BLaER1 treated with 17β-estradiol and CSF1 and Interleukin-3, amounts not matched to agents 10 nM and 100 nM (cell line): ENCODE data around the gene SEMA6A.
A peak's percentile ranks its signal among the peaks of the same experiment; 100 is the strongest.

Experiments
- H3K27ac ChIP-seq, 11 experiments: shearing (Covaris generic); formaldehyde crosslinking; 2 replicates each; pipeline ENCODE4 v1.8.1; 2022
- H3K27me3 ChIP-seq, 11 experiments: shearing (Covaris generic); formaldehyde crosslinking; 2 replicates each; pipeline ENCODE4 v1.8.1; 2022
- H3K36me3 ChIP-seq, 11 experiments: shearing (Covaris generic); formaldehyde crosslinking; 2 replicates each; pipeline ENCODE4 v1.8.1; 2022
- H3K4me1 ChIP-seq, 10 experiments: shearing (Covaris generic); formaldehyde crosslinking; 2 replicates each; pipeline ENCODE4 v1.8.1; 2022
- H3K4me2 ChIP-seq, 11 experiments: shearing (Covaris generic); formaldehyde crosslinking; 2 replicates each; pipeline ENCODE4 v1.8.1; 2022
- H3K4me3 ChIP-seq, 10 experiments: shearing (Covaris generic); formaldehyde crosslinking; 2 replicates each; pipeline ENCODE4 v1.8.1; 2022
- H3K9ac ChIP-seq, 11 experiments: shearing (Covaris generic); formaldehyde crosslinking; 2 replicates each; pipeline ENCODE4 v1.8.1; 2022
- H3K9me3 ChIP-seq, 11 experiments: shearing (Covaris generic); formaldehyde crosslinking; replicated peaks in 1 of 11; 2 replicates each; pipeline ENCODE4 v1.8.1; 2022
- H4K20me1 ChIP-seq, 11 experiments: shearing (Covaris generic); formaldehyde crosslinking; 2 replicates each; pipeline ENCODE4 v1.8.1; 2022
- Cebpa-rat ChIP-seq, 11 experiments: shearing (Covaris generic); IDR thresholded peaks; 2 replicates each; pipeline ENCODE4 v1.8.1; 2022

SEMA6A gene

DNA sequence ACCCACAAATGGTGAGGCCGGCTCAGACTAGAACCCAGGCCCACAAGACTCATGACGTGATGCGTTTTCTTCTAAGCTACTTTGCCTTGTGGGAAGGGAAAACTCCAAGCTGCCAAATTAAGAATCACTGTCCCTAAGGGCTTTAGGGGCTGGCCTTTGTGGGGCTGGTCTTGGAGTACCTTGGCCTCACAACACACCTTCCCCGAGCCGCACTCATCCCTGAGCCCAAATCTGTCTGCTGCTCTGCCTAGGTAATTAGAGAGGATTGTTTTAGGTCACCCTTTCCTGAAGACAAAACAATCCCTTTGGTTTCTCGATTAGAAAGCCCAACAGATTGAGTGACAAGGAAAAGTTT is 137.3 kb downstream of the SEMA6A start:
- Histone ChIP-seq H4K20me1 (no peaks in the 10 kb centered on the region), H3K27ac (peak overlapping the region in 2 of 11 experiments; percentile 74 to 77; a peak in 3 of 22 replicates), H3K4me3 (no peak overlapping the region), H3K4me1 (peaks cover 7 to 65% (median 47%) of the 10 kb centered on the region in 10 experiments; a peak in 18 of 20 replicates), H3K4me2 (peak overlapping the region in 7 of 11 experiments; percentile 10 to 92 (median 20); a peak in 9 of 22 replicates), H3K36me3 (peaks cover 0 to 12% (median 7%) of the 10 kb centered on the region in 11 experiments; a peak in 6 of 22 replicates), H3K9ac (no peak overlapping the region), H3K9me3 (peaks cover 0 to 27% (median 10%) of the 10 kb centered on the region in 11 experiments; a peak in 12 of 22 replicates), H3K27me3 (no peaks in the 10 kb centered on the region)
- TF ChIP-seq Cebpa-rat (IDR thresholded peaks at IDR 0.05): no peak

DNA sequence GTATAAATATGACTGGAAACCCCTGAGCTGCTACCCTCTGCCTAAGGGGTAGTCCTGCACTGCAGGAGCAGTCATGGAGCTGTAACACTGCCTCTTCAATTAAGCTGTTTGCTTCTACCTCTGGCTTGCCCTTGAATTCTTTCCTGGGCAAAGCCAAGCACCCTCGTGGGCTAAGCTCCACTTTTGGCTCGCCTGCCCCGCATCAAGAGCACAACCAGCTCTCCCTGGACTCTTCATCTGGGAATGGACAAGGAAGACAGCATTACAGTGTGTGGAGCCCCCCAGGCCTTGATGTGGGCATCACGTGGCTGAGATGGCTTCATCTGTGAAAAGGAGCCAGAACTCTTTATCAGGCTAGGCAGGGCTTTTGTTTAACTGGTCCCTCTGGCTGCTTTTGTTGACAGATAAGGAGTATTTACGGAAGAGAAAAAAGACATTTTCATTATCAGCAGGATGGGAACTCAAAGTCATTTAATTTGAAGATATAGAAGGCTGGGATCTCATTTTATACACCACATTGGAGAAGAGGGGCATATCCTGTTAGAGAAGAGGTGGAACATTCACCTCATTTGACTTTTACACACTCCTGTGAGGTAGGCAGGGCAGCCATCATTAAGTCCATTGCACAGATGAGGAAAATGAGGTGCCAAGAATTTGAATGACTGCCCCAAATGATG is 137.8 kb downstream of the SEMA6A start:
- H3K36me3 ChIP-seq: peaks cover 0 to 12% (median 7%) of the 10 kb centered on the region in 11 experiments; a peak in 6 of 22 replicates
- peaks cover 7 to 60% (median 47%) of the 10 kb centered on the region in 10 experiments; a peak in 18 of 20 replicates for H3K4me1 ChIP-seq
- TF ChIP-seq Cebpa-rat (IDR thresholded peaks at IDR 0.05): no peak
- peak overlapping the region in 7 of 11 experiments; percentile 10 to 92 (median 20); a peak in 9 of 22 replicates for H3K4me2 ChIP-seq
- H3K4me3 ChIP-seq: no peak overlapping the region
- H3K27me3 ChIP-seq: no peaks in the 10 kb centered on the region
- peak overlapping the region in 3 of 11 experiments; percentile 20 to 77 (median 41); a peak in 3 of 22 replicates for H3K27ac ChIP-seq
- H3K9me3 ChIP-seq: peaks cover 0 to 27% (median 10%) of the 10 kb centered on the region in 11 experiments; a peak in 12 of 22 replicates
- H3K9ac ChIP-seq: no peak overlapping the region
- no peaks in the 10 kb centered on the region for H4K20me1 ChIP-seq

GRCh38 chr5:116428966-116429365 is 145.7 kb downstream of the SEMA6A start:
- no peak for TF ChIP-seq Cebpa-rat (IDR thresholded peaks at IDR 0.05)

DNA sequence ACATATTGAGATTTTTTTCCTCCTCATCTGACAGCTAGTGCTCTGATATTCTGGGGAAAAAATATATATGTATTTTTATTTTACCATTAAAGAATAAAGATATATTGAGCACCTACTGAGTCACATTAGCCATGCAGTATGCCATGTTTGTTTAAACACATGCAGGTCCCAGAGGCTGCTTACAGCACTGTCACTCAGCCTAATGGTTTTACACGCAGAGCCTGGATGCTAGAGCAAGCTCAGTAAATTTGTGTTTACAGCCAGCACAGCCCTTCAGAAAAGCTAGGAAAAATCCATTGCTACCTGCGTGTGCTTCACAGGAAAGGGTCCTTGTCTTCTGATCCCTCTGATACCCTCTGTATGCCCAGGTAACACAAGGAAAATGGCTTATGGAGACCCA is 146.2 kb downstream of the SEMA6A start:
- no peak overlapping the region for H3K4me2 ChIP-seq
- H3K27ac ChIP-seq: no peak overlapping the region
- H3K27me3 ChIP-seq: no peaks in the 10 kb centered on the region
- TF ChIP-seq Cebpa-rat (IDR thresholded peaks at IDR 0.05): no peak
- H3K4me1 ChIP-seq: no peaks in the 10 kb centered on the region
- no peak overlapping the region for H3K4me3 ChIP-seq
- H3K9ac ChIP-seq: no peak overlapping the region
- H4K20me1 ChIP-seq: no peaks in the 10 kb centered on the region
- H3K36me3 ChIP-seq: peaks cover 0 to 8% (median 0%) of the 10 kb centered on the region in 11 experiments; a peak in 1 of 22 replicates
- H3K9me3 ChIP-seq: peaks cover 0 to 4% (median 0%) of the 10 kb centered on the region in 11 experiments; a peak in 1 of 22 replicates

More at GRCh38 chr5:116428966-116429365, 145.7 kb downstream of the SEMA6A start:
- no peaks in the 10 kb centered on the region for H3K27me3 ChIP-seq
- H3K27ac ChIP-seq: no peak overlapping the region
- H3K36me3 ChIP-seq: peaks cover 0 to 8% (median 0%) of the 10 kb centered on the region in 11 experiments; a peak in 1 of 22 replicates
- H3K4me3 ChIP-seq: no peak overlapping the region
- no peaks in the 10 kb centered on the region for H4K20me1 ChIP-seq
- no peak overlapping the region for H3K4me2 ChIP-seq
- no peak overlapping the region for H3K9ac ChIP-seq
- no peaks in the 10 kb centered on the region for H3K4me1 ChIP-seq
- H3K9me3 ChIP-seq: peaks cover 0 to 4% (median under 1%) of the 10 kb centered on the region in 11 experiments; a peak in 3 of 22 replicates

DNA sequence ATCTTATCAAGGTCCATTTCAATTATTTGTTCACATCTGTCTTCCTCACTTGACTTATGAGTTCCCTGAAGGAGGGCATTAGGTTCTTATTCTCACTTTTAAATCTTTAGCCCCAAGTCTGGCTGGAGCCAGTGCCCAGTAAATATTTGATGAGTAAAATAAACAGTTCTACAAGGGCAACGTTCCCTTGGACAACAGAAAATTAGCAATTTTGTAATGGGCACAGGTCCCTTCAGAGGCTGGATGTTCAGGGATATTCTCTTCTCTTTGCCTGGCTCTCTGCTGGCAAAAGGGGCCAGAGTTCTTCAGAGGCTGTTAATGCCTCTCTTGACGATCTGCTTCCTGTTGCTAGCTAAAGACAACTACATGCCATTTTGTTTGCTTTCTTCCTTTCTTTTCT is 149.7 kb downstream of the SEMA6A start:
- peaks cover 0 to 15% (median 0%) of the 10 kb centered on the region in 11 experiments; a peak in 5 of 22 replicates for H3K36me3 ChIP-seq

DNA sequence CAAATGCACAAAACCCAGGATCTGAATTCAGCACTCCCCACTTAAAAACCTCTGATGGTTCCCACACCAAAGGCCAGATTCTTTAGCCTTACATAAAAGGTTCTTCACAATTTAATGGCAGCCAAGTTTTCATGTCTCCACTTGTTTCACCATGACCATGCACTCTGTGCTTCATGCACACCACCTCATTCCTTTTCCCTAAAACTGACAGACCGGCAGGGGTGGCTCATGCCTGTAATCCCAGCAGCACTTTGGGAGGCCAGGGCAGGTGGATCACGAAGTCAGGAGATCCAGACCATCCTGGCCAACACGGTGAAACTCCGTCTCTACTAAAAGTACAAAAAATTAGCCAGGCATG is 150.4 kb downstream of the SEMA6A start:
- Histone ChIP-seq H3K27me3 (no peaks in the 10 kb centered on the region), H3K4me1 (peaks cover 0 to 18% (median 13%) of the 10 kb centered on the region in 10 experiments; a peak in 13 of 20 replicates), H3K9ac (no peak overlapping the region), H3K27ac (no peak overlapping the region), H3K4me2 (no peak overlapping the region), H3K9me3 (peaks cover 9 to 27% (median 13%) of the 10 kb centered on the region in 11 experiments; a peak in 17 of 22 replicates), H3K36me3 (peaks cover 0 to 15% (median 0%) of the 10 kb centered on the region in 11 experiments; a peak in 5 of 22 replicates), H4K20me1 (no peaks in the 10 kb centered on the region), H3K4me3 (no peak overlapping the region)
- no peak for TF ChIP-seq Cebpa-rat (IDR thresholded peaks at IDR 0.05)

More for the DNA sequence above, 149.7 kb downstream of the SEMA6A start:
- Histone ChIP-seq H3K9me3 (peaks cover 9 to 27% (median 13%) of the 10 kb centered on the region in 11 experiments; a peak in 17 of 22 replicates), H3K27me3 (no peaks in the 10 kb centered on the region), H3K4me1 (peaks cover 0 to 11% (median 8%) of the 10 kb centered on the region in 10 experiments; a peak in 13 of 20 replicates), H3K9ac (no peak overlapping the region), H3K4me3 (no peak overlapping the region), H3K4me2 (no peak overlapping the region), H3K27ac (no peak overlapping the region), H4K20me1 (no peaks in the 10 kb centered on the region)
- TF ChIP-seq Cebpa-rat (IDR thresholded peaks at IDR 0.05): no peak

DNA sequence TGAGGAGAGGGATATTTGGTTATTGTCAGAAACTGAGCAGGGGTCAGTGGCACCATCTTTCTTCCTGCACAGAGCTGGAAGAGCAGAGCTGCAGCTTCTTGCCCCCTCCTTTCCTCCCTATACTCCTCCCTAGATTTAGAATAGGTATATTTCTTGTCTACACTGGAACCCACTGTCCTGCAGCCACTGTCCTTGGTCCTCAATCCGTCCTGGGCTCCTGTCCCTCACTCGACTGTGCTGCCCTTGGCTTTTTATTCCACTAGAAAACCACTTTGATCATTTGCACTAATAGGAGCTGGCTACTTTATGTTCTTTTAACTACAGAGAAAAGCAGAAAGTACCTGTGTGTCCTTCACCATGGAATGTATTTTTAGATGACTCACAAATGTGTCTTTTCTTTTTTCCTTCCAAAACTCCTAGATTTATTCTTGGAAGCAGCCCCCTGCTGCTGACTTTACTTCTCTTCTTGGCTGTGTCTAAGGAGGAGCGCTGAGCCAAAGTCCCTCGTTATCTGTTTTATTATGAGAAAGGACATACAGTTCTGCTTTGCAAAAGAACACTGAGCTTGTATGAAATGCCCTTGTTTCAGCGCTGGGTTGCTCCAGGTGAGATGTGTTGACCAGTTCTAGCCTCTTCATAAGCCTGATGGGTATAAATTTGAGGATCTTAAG is 150.9 kb downstream of the SEMA6A start:
- TF ChIP-seq Cebpa-rat (IDR thresholded peaks at IDR 0.05): no peak
- Histone ChIP-seq H3K36me3 (peaks cover 0 to 15% (median 0%) of the 10 kb centered on the region in 11 experiments; a peak in 5 of 22 replicates), H3K4me2 (no peak overlapping the region), H3K9ac (no peak overlapping the region), H3K9me3 (peaks cover 9 to 27% (median 13%) of the 10 kb centered on the region in 11 experiments; a peak in 17 of 22 replicates), H4K20me1 (no peaks in the 10 kb centered on the region), H3K4me1 (peaks cover 0 to 22% (median 15%) of the 10 kb centered on the region in 10 experiments; a peak in 13 of 20 replicates), H3K4me3 (no peak overlapping the region), H3K27ac (no peak overlapping the region), H3K27me3 (no peaks in the 10 kb centered on the region)

DNA sequence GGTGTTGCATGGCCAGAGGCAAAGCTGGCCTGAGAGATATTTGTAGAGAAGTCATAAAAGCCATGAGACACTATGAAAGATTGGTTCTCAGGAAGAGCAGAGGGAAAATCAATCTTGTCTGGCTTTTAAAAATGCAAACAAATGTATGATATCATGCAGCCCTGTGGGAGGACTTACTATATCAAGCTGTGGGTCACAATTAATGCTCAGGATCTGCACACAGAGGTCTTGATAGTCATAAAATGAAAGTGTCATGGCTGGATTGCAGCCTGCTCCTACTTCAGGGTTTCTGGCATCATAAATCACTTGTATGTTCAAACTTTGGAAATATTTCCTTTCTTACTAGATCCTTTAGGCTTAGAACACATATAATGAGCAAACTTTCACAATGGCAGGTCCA is 151.5 kb downstream of the SEMA6A start:
- H3K4me1 ChIP-seq: peaks cover 0 to 24% (median 15%) of the 10 kb centered on the region in 10 experiments; a peak in 13 of 20 replicates
- no peak overlapping the region for H3K4me3 ChIP-seq
- no peak for TF ChIP-seq Cebpa-rat (IDR thresholded peaks at IDR 0.05)
- no peaks in the 10 kb centered on the region for H3K27me3 ChIP-seq
- H3K36me3 ChIP-seq: peaks cover 0 to 15% (median 0%) of the 10 kb centered on the region in 11 experiments; a peak in 5 of 22 replicates
- no peaks in the 10 kb centered on the region for H4K20me1 ChIP-seq
- peaks cover 9 to 27% (median 13%) of the 10 kb centered on the region in 11 experiments; a peak in 17 of 22 replicates for H3K9me3 ChIP-seq
- H3K9ac ChIP-seq: no peak overlapping the region
- H3K4me2 ChIP-seq: no peak overlapping the region
- H3K27ac ChIP-seq: no peak overlapping the region
